GM23248 (cell line): ENCODE measurements around the gene SLC44A3. TPM values are rescaled to one million over a fixed set of nuclear protein-coding genes. Genes with fewer than 3 reads are reported as not detected.

Source experiments
- DNase-seq: peaks from one replicate; pipeline ENCODE4 v3.0.0-alpha.2; 2015
- H2AFZ ChIP-seq: fragments of 200-600 bp; sonication (generic); 2 replicates; pipeline ENCODE4 v1.6.1; 2016; ENCODE audit warnings: antibody characterized with exemption
- H3F3A ChIP-seq: fragments of 200-600 bp; sonication (generic); 2 replicates; pipeline ENCODE4 v1.6.1; 2016; ENCODE audit warnings: mild to moderate bottlenecking, antibody characterized with exemption, mixed run types; ENCODE audit not compliant: insufficient read depth
- H3K27ac ChIP-seq: fragments of 200-600 bp; sonication (generic); 2 replicates; pipeline ENCODE4 v1.5.1; 2016; ENCODE audit warnings: mild to moderate bottlenecking
- H3K27me3 ChIP-seq: fragments of 200-600 bp; sonication (generic); replicated peaks from 2 replicates; pipeline ENCODE4 v1.6.1; 2016; ENCODE audit warnings: mild to moderate bottlenecking; ENCODE audit not compliant: insufficient read depth
- H3K36me3 ChIP-seq: fragments of 200-600 bp; sonication (generic); 2 replicates; pipeline ENCODE4 v1.6.1; 2016; ENCODE audit warnings: low read depth, mild to moderate bottlenecking
- H3K4me1 ChIP-seq: fragments of 200-600 bp; sonication (generic); 2 replicates; pipeline ENCODE4 v1.6.1; 2016; ENCODE audit warnings: mild to moderate bottlenecking; ENCODE audit not compliant: insufficient read depth
- H3K4me2 ChIP-seq: fragments of 200-600 bp; sonication (generic); one replicate; pipeline ENCODE4 v1.6.1; 2016; ENCODE audit warnings: mild to moderate bottlenecking; ENCODE audit not compliant: unreplicated experiment
- H3K4me3 ChIP-seq: fragments of 200-600 bp; sonication (generic); 2 replicates; pipeline ENCODE4 v1.5.1; 2016; ENCODE audit warnings: mild to moderate bottlenecking
- H3K79me2 ChIP-seq: fragments of 200-600 bp; sonication (generic); 2 replicates; pipeline ENCODE4 v1.6.1; 2016; ENCODE audit warnings: mild to moderate bottlenecking; ENCODE audit not compliant: insufficient read depth
- H3K9ac ChIP-seq: fragments of 200-600 bp; sonication (generic); 2 replicates; pipeline ENCODE4 v1.6.1; 2016; ENCODE audit warnings: mild to moderate bottlenecking
- H3K9me2 ChIP-seq: fragments of 200-600 bp; sonication (generic); 2 replicates; pipeline ENCODE4 v1.6.1; 2016; ENCODE audit warnings: mixed run types, mild to moderate bottlenecking, moderate library complexity; ENCODE audit not compliant: insufficient read depth
- H3K9me3 ChIP-seq: fragments of 200-600 bp; sonication (generic); one replicate; pipeline ENCODE4 v1.6.1; 2017; ENCODE audit warnings: low read depth
- H4K20me1 ChIP-seq: fragments of 200-600 bp; sonication (generic); 2 replicates; pipeline ENCODE4 v1.6.0; 2016; ENCODE audit not compliant: insufficient read depth
- EZH2 ChIP-seq: fragments of 200-600 bp; sonication (generic); IDR thresholded peaks from 2 replicates; pipeline ENCODE4 v1.6.1; 2018; ENCODE audit warnings: antibody characterized with exemption, mild to moderate bottlenecking; ENCODE audit not compliant: insufficient read depth, poor library complexity, severe bottlenecking
- EZH2phosphoT487 ChIP-seq: fragments of 200-600 bp; sonication (generic); IDR thresholded peaks from 2 replicates; pipeline ENCODE4 v1.6.1; 2018; ENCODE audit warnings: antibody characterized with exemption, moderate library complexity, mild to moderate bottlenecking, low read depth; ENCODE audit not compliant: insufficient read depth
- WGBS, 2 experiments: methylation state at CpG; one replicate each; pipeline ENCODE4 v1.1.6; 2015 to 2017; ENCODE audit warnings: low lambda C conversion rate in 2 of 2, low coverage in 1 of 2; ENCODE audit errors: missing lambda C conversion rate in 2 of 2; 5-methylcytosine and 5-hydroxymethylcytosine counted together
- in situ Hi-C: fragments of 300-500 bp; cut with MboI; formaldehyde crosslinking; loops from 2 replicates; pipeline ENCODE4 v1.15.0; 2020
- polyA plus RNA-seq: library from polyadenylated mRNA; unstranded; fragments of >200 nt; fragmentation: Nextera tagmentation; extraction: Ambion mirVana; gene quantifications from 2 replicates; pipeline ENCODE4 v1.2.1, GENCODE V29; 2016
- total RNA-seq: library from RNA; depleted of rRNA; stranded (reverse); fragments of >200 nt; shearing (Covaris generic); gene quantifications from 2 replicates; pipeline ENCODE4 v1.2.3, GENCODE V29; 2014

SLC44A3 gene
- total and polyA plus RNA-seq, 2 experiments from 2014 or later = 1.6 to 2.0 TPM

DNA sequence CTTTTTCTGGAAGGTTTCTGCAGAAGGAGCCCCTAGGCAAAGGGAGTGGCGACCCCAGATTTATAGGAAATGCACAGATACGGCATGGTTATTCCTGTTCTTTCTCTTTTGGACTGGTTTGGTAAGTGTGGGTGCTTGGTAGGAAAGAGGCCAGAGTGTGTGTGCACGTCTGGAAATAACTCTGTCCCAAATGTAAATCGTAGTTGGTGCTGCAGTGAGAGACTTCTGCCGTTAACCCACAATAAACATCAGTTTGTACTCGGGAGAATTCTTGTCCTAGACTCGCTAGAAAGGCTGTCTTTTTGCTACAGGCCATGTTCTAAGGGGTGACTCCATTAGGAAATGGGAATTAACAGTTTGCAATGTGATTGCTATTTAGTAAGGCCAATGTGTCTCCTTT, 779 bp downstream of the SLC44A3 start:
- 68 to 72% methylated on average over 7 of the region's 7 CpGs for WGBS, 2 experiments
- in situ Hi-C loops = loop anchor here (25.0 kb wide), 1 partner anchor 784 kb away; no protein-coding TSS in a partner anchor
- no peak for DNase-seq
- no peak for TF ChIP-seq EZH2phosphoT487
- TF ChIP-seq EZH2 = peak; percentile 28
- H3K4me3 ChIP-seq = no peak overlapping the region
- no peak overlapping the region for H3K27ac ChIP-seq
- no peaks in the 10 kb centered on the region for H4K20me1 ChIP-seq
- peak overlapping the region; percentile 71; the same call in 1 of the 2 replicates for H2AFZ ChIP-seq
- no peaks in the 10 kb centered on the region for H3K36me3 ChIP-seq
- no peaks in the 10 kb centered on the region for H3K9me2 ChIP-seq
- no peaks in the 10 kb centered on the region for H3K9me3 ChIP-seq
- H3F3A ChIP-seq = 0 out of 2 replicates have a peak, but pooled peaks cover 8% of the 10 kb centered on the region
- H3K27me3 ChIP-seq = no peaks in the 10 kb centered on the region
- H3K79me2 ChIP-seq = no peaks in the 10 kb centered on the region
- no peaks in the 10 kb centered on the region for H3K4me1 ChIP-seq
- no peak overlapping the region for H3K4me2 ChIP-seq
- H3K9ac ChIP-seq = no peak overlapping the region

DNA sequence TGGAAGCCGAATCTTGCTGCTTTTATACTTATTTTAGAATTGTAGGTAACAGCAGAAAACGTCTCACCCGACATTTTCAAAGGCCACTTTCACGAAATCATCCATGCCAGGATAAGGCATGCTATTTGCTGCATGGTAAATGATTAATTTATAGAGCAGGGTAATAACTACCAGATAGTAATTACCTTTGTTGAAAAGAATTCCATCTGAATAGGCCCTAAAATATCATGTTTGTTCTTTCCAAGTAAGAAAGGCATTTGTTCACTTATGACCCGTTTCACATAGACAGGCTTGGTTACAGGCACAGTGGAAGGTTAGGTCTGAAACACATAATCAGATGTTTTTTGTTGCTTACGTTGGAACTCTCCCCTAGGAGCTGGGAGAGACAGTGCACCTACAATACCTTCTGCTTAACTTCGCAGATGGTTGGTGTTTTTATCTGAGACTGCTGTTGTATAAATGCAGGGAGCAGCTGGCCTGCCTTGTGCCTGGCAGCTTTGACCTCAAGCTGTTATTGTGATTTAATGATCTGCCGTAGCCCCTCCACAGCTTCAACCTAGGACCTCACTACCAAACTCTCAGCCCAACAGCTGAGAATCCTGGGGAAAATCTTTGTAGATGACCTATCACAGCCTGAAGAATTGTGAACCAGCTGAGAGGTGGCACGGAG, 1.6 kb downstream of the SLC44A3 start:
- in situ Hi-C loops = loop anchor here (25.0 kb wide), 1 partner anchor 784 kb away; no protein-coding TSS in a partner anchor
- Histone ChIP-seq H3K9me2 (no peaks in the 10 kb centered on the region), H3K4me1 (no peaks in the 10 kb centered on the region), H3K9me3 (no peaks in the 10 kb centered on the region), H3K4me2 (no peak overlapping the region), H3K79me2 (no peaks in the 10 kb centered on the region), H3K27ac (no peak overlapping the region), H4K20me1 (no peaks in the 10 kb centered on the region), H3K9ac (no peak overlapping the region), H3K27me3 (no peaks in the 10 kb centered on the region), H3K36me3 (no peaks in the 10 kb centered on the region), H2AFZ (no peak overlapping the region), H3K4me3 (no peak overlapping the region), H3F3A (0 out of 2 replicates have a peak, but pooled peaks cover 8% of the 10 kb centered on the region)
- DNase-seq = no peak
- 88 to 89% methylated on average over 9 of the region's 9 CpGs for WGBS, 2 experiments
- TF ChIP-seq EZH2 = no peak
- no peak for TF ChIP-seq EZH2phosphoT487

DNA sequence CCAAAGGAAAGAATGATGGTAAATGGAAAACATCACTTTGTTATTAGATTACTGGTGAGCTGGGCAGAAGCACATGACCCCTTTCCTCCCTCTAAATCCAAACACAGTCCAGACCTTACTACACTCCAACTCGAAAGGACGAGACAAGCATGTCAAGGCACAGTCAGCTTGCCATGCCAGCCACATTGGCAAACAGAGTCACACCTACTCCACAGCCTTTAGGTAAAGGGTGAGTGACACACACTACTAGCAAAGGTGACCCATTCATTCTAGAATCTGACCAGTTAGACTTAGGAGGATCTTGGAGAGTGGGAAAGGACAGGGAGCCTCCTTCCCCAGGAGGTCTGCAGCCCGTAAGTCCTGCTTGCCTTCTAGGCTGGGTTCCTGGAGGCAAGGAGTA, 3.0 kb downstream of the SLC44A3 start:
- in situ Hi-C loops = loop anchor here (25.0 kb wide), 1 partner anchor 786 kb away; no protein-coding TSS in a partner anchor
- TF ChIP-seq EZH2 (no peak), EZH2phosphoT487 (no peak)
- WGBS, 2 experiments = 88 to 96% methylated on average over 3 of the region's 3 CpGs
- no peak for DNase-seq
- Histone ChIP-seq H3K9me3 (no peaks in the 10 kb centered on the region), H3F3A (0 out of 2 replicates have a peak, but pooled peaks cover 8% of the 10 kb centered on the region), H3K27ac (no peak overlapping the region), H4K20me1 (no peaks in the 10 kb centered on the region), H3K79me2 (no peaks in the 10 kb centered on the region), H3K4me2 (no peak overlapping the region), H2AFZ (no peak overlapping the region), H3K9ac (no peak overlapping the region), H3K4me3 (no peak overlapping the region), H3K36me3 (no peaks in the 10 kb centered on the region), H3K9me2 (no peaks in the 10 kb centered on the region), H3K27me3 (no peaks in the 10 kb centered on the region), H3K4me1 (no peaks in the 10 kb centered on the region)

DNA sequence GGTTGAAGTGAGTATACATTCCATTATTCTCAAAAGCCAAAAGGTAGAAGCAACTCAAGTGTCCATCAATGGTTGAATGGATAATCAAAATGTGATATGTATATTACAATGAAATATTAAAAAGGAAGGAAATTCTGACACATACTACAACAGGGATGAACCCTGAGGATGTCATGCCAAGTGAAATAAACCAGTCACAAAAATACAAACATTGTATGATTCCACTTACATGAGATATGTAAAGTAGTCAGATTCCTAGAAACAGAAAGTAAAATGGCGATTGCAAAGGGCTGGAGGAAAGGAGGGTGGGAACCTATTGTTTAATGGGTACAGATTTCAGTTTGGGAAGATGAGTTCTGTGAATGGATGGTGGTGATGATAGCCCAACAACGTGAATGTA, 5.8 kb downstream of the SLC44A3 start:
- Histone ChIP-seq H3K36me3 (no peaks in the 10 kb centered on the region), H2AFZ (no peak overlapping the region), H4K20me1 (no peaks in the 10 kb centered on the region), H3K4me2 (no peak overlapping the region), H3K4me3 (no peak overlapping the region), H3K79me2 (no peaks in the 10 kb centered on the region), H3F3A (no peaks in the 10 kb centered on the region), H3K9me3 (no peaks in the 10 kb centered on the region), H3K9me2 (no peaks in the 10 kb centered on the region), H3K27ac (no peak overlapping the region), H3K4me1 (no peaks in the 10 kb centered on the region), H3K9ac (no peak overlapping the region), H3K27me3 (no peaks in the 10 kb centered on the region)
- TF ChIP-seq EZH2 (no peak), EZH2phosphoT487 (no peak)
- in situ Hi-C loops = no loop called here
- WGBS, 2 experiments = 81 to 87% methylated on average over 2 of the region's 2 CpGs
- no peak for DNase-seq
